GM21619 (cell line): Measurements from ENCODE around the gene DHCR24.

Source experiments
- ATAC-seq: cut with Tn5 transposase; IDR thresholded peaks from one replicate; pipeline ENCODE4 v1.9.1; 2021; ENCODE audit not compliant: unreplicated experiment

The DHCR24 gene

GRCh38 chr1:54804471-54805132 lies 82.4 kb downstream of the DHCR24 start:
- no peak for ATAC-seq

DNA sequence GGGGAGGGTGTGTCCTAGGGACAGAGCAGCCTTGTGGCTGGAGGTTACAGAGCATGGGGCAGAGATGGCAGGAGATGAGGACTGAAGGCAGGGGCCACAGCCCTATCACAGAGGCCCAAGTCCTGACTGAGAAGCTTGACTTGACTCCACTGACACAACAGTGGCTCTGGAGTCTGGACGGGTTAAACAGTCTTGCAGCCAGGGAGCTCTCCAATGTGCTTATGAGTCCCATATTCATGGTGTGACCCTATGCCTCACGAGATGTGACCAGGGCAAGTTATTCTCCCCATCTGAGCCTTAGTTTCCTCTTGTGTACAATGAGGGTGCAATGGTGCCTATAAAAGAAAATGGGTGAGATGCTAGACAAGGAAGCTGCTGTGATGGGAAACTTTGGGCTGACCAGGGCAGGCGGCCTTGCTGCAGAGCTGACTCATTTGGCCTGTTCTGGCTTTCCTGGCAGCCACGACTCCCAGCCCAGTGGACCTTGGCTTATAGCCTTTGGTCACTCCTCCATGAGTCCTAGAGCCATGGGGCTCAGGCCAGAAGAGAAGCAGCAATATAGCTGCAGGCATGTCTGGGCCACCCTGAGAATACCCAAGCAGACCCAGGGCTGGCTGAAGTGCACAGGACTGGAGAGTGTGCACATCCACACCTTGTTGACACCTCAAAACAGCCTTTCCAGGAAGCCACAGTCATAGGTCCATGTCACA lies 83.1 kb downstream of the DHCR24 start:
- no peak for ATAC-seq

DNA sequence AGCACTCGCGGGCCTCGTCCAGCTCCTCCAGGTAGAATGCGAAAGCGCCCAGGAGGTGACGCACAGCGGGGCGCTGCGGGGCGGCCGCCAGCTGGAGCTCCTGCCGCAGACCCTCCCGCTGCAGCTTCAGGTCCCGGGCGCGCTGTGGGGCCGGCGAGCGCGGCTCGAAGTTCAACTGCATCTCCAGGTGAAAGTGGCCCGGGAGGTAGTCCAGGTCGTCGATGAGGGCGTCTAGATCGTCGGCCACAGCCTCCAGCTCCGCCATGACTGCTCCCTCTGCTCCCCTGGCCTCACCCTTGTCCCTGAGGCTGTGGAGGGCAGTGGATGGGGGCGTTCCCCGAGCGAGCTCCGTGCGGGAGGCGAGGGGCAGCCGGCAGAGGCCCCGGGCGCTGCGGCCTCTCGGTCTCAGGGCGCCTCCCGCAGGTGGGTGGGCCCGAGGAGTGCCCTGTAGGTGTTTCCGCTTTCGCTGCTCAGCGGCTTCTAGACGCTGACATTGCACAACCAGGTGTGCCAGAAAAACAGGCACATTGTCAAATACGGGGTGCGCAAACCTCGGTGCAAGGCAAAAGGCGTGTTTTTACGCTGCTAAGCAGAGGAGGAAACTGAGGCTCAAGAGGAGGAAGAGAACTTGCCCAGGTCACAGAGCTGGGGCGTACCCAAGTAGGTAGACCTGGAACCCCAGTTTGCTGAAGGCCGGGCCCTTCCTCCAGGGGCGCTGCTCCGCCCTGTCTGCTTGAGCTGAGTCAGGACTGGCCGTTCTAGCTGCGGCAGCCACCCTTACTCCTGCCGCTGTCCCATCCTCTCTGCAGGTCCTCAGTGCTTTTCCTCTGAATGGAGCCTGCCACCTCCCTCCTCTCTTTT lies 85.9 kb downstream of the DHCR24 start, which contains the start of gene TTC22:
TSS of gene TTC22 (minus strand) at position 425 of the 861 bp plus-strand sequence. CDS start at position 265, 160 bp downstream.
- ATAC-seq: peak; percentile 79

GRCh38 chr1:54800041-54800898 lies 86.7 kb downstream of the DHCR24 start:
- ATAC-seq: no peak
